Keratinocyte (primary cell): Measurements from ENCODE around the gene HSPB1. TPM values are rescaled to one million over a fixed set of nuclear protein-coding genes. Genes with fewer than 3 reads are reported as not detected.

Experiments
- DNase-seq: peaks from one replicate; pipeline ENCODE4 v3.0.0-alpha.2; 2011; ENCODE audit warnings: low read depth, missing footprints, low spot score
- FAIRE-seq: peaks from 2 replicates; lab custom pipeline; 2011; peaks lifted over from hg19 to GRCh38; lab: Jason Lieb, UNC
- H2AFZ ChIP-seq: 2 replicates; pipeline ENCODE4 v1.6.0; 2012; ENCODE audit warnings: low read length, control low read depth, inconsistent platforms; ENCODE audit not compliant: control insufficient read depth
- H3K27ac ChIP-seq: 2 replicates; pipeline ENCODE4 v1.5.1; 2011; ENCODE audit warnings: low read length; ENCODE audit not compliant: control insufficient read depth, insufficient read depth
- H3K27me3 ChIP-seq: 3 replicates; pipeline ENCODE4 v1.6.0; 2011; ENCODE audit warnings: low read length; ENCODE audit not compliant: control insufficient read depth, insufficient read depth; ENCODE audit errors: extremely low read depth
- H3K36me3 ChIP-seq, 2 experiments: 2 replicates in 1 of 2; 3 replicates in 1 of 2; pipeline ENCODE4 v1.5.1; 2011; ENCODE audit warnings: low read length in 2 of 2, mild to moderate bottlenecking in 1 of 2; ENCODE audit not compliant: control insufficient read depth in 2 of 2, insufficient read depth in 2 of 2; ENCODE audit errors: extremely low read depth in 1 of 2
- H3K4me1 ChIP-seq: 3 replicates; pipeline ENCODE4 v1.5.1; 2011; ENCODE audit warnings: low read length; ENCODE audit not compliant: control insufficient read depth, insufficient read depth; ENCODE audit errors: extremely low read depth
- H3K4me2 ChIP-seq: 3 replicates; pipeline ENCODE4 v1.6.0; 2011; ENCODE audit warnings: low read depth, low read length; ENCODE audit not compliant: control insufficient read depth, insufficient read depth; ENCODE audit errors: extremely low read depth
- H3K4me3 ChIP-seq, 3 experiments: fragments of 200-600 bp in 1 of 3; sonication (generic) in 1 of 3; 2 replicates in 2 of 3; 3 replicates in 1 of 3; pipeline ENCODE4 v1.5.1; 2011 to 2016; ENCODE audit warnings: low read length in 3 of 3, mild to moderate bottlenecking in 3 of 3, control low read depth in 2 of 3, inconsistent platforms in 1 of 3, low read depth in 1 of 3, mixed read lengths in 1 of 3, mixed run types in 1 of 3, moderate library complexity in 1 of 3; ENCODE audit not compliant: control insufficient read depth in 2 of 3, insufficient read depth in 2 of 3; ENCODE audit errors: extremely low read depth in 1 of 3
- H3K79me2 ChIP-seq: 2 replicates; pipeline ENCODE4 v1.6.0; 2012; ENCODE audit warnings: low read length; ENCODE audit not compliant: control insufficient read depth, insufficient read depth
- H3K9ac ChIP-seq: 3 replicates; pipeline ENCODE4 v1.6.0; 2011; ENCODE audit warnings: low read length; ENCODE audit not compliant: control insufficient read depth, insufficient read depth; ENCODE audit errors: extremely low read depth
- H3K9me1 ChIP-seq: 3 replicates; pipeline ENCODE4 v1.6.0; 2011; ENCODE audit warnings: low read length; ENCODE audit not compliant: control insufficient read depth, insufficient read depth; ENCODE audit errors: extremely low read depth
- H3K9me3 ChIP-seq: 2 replicates; pipeline ENCODE4 v1.5.1; 2012; ENCODE audit warnings: low read depth, low read length; ENCODE audit not compliant: control insufficient read depth
- H4K20me1 ChIP-seq: 3 replicates; pipeline ENCODE4 v1.6.0; 2011; ENCODE audit warnings: low read length; ENCODE audit not compliant: control insufficient read depth, insufficient read depth; ENCODE audit errors: extremely low read depth
- CTCF ChIP-seq, 3 experiments: IDR thresholded peaks in 1 of 3; conservative IDR thresholded peaks in 1 of 3; optimal IDR thresholded peaks in 1 of 3; 2 replicates in 2 of 3; 3 replicates in 1 of 3; pipeline versions ENCODE3 to v1.5.1; 2011; ENCODE audit warnings: low read length in 3 of 3, mild to moderate bottlenecking in 3 of 3, moderate library complexity in 2 of 3, control low read depth in 1 of 3, inconsistent platforms in 1 of 3; ENCODE audit not compliant: insufficient read depth in 2 of 3; ENCODE audit errors: extremely low read depth in 1 of 3
- EZH2 ChIP-seq: IDR thresholded peaks from one replicate; pipeline ENCODE4 v1.6.1; 2012; ENCODE audit warnings: inconsistent platforms, mild to moderate bottlenecking, low read length, moderate library complexity
- dilution Hi-C: fragments of 300-500 bp; cut with MboI; formaldehyde crosslinking; loops from one replicate; pipeline ENCODE4 v1.7.0; 2020; ENCODE audit warnings: low sequenced_read_pairs; ENCODE audit not compliant: extremely low pct_ligation_motif_present
- polyA plus RNA-seq, 5 experiments: library from polyadenylated mRNA; depleted of rRNA in 3 of 5; stranded (reverse) in 3 of 5; stranded (forward) in 1 of 5; unstranded in 1 of 5; fragments of >200 nt; gene quantifications; 1 replicate in 1 of 5; 2 replicates in 3 of 5; 3 replicates in 1 of 5; pipeline versions ENCODE4 v1.2.1 to v1.2.3, GENCODE V29; 2011 to 2012; ENCODE audit warnings: missing spikeins in 2 of 5, low read depth in 1 of 5, low replicate concordance in 1 of 5

HSPB1 gene
- polyA plus RNA-seq, 1 donor (not counting 4 experiments of a cell fraction or from before 2014, with no cell fraction given), result 460 TPM

DNA sequence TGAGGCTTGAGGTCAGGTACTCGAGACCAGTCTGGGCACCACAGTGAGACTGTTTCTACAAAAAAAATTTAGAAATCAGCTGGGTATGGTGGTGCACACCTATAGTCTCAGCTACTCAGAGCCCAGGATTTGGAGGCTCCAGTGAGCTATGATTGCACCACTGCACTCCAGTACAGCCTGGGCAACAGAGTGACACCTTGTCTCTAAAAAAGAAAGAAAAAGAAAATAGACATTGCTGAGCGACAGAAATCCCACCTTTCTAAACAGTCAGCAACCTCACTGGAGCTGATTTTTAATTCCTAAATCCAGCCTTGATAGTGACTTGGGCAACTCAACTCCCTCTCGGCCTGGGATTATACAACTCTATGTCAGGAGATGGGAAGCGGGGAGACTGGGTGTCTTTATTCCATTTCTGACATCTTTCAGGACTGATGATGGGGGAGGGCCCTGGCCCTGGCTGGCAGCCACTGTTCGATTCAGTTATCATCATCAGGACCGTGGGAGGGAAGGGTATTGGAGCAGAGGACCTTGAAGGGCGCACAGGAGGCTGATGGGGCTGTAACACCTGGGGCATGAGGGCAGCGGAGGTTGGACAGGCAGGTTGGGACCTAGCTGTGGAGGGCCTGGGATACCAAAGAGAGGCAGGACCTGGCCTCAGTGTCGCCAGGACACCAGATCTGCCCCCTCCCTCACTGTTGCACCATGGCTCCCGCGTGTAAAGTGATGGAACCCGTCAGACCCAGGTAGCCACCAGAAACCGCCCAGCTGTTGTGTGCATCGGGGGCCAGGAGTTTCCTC, 14.7 kb downstream of the HSPB1 start:
- no peaks in the 10 kb centered on the region for H3K9me3 ChIP-seq
- no peaks in the 10 kb centered on the region for H4K20me1 ChIP-seq
- H3K27ac ChIP-seq, result peak overlapping the region; percentile 82
- dilution Hi-C loops, result no loop called here
- H3K27me3 ChIP-seq, result no peaks in the 10 kb centered on the region
- FAIRE-seq, result no peak
- H3K79me2 ChIP-seq, result no peaks in the 10 kb centered on the region
- H2AFZ ChIP-seq, result peak overlapping the region; percentile 94
- H3K36me3 ChIP-seq, result no peaks in the 10 kb centered on the region
- TF ChIP-seq CTCF (optimal IDR thresholded peaks at IDR 0.05 in 1 of 3, IDR thresholded peaks at IDR 0.05 in 1 of 3, conservative IDR thresholded peaks at IDR 0.05 in 1 of 3; ENCODE audit: extremely low read depth in 1 of 3, insufficient read depth in 2 of 3, low read length in 3 of 3) (no peak), EZH2 (no peak)
- peak overlapping the region; percentile 51 to 78 (median 53) for H3K4me3 ChIP-seq
- no peaks in the 10 kb centered on the region for H3K9me1 ChIP-seq
- peak overlapping the region; percentile 83 for H3K9ac ChIP-seq
- H3K4me2 ChIP-seq, result peak overlapping the region; percentile 96
- no peak for DNase-seq
- H3K4me1 ChIP-seq, result peaks cover 23% of the 10 kb centered on the region

- dilution Hi-C loops, result no loop called here
Observed at GRCh38 chr7:76317782-76318487, 15.5 kb downstream of the HSPB1 start.

More at GRCh38 chr7:76317782-76318487, 15.5 kb downstream of the HSPB1 start:
- TF ChIP-seq EZH2, result no peak
- TF ChIP-seq CTCF (optimal IDR thresholded peaks at IDR 0.05 in 1 of 3, IDR thresholded peaks at IDR 0.05 in 1 of 3, conservative IDR thresholded peaks at IDR 0.05 in 1 of 3; ENCODE audit: extremely low read depth in 1 of 3, insufficient read depth in 2 of 3, low read length in 3 of 3), result no peak
- no peak for DNase-seq
- peak overlapping the region; percentile 82 for H3K27ac ChIP-seq
- H3K4me2 ChIP-seq, result peak overlapping the region; percentile 96
- H3K9ac ChIP-seq, result peak overlapping the region; percentile 83
- H3K4me1 ChIP-seq, result peaks cover 23% of the 10 kb centered on the region
- no peaks in the 10 kb centered on the region for H3K79me2 ChIP-seq
- no peaks in the 10 kb centered on the region for H4K20me1 ChIP-seq
- peak overlapping the region; percentile 53 to 86 (median 78) for H3K4me3 ChIP-seq
- H3K36me3 ChIP-seq, result peaks cover 0 to 3% of the 10 kb centered on the region in 2 experiments
- H3K9me3 ChIP-seq, result no peaks in the 10 kb centered on the region
- H2AFZ ChIP-seq, result peak overlapping the region; percentile 94
- H3K27me3 ChIP-seq, result no peaks in the 10 kb centered on the region
- no peaks in the 10 kb centered on the region for H3K9me1 ChIP-seq
- FAIRE-seq, result no peak
